HEK293T (cell line): ENCODE measurements around the gene NFIX.
"Not testable (repeated sequence)": the region's sequence is repeated elsewhere in the genome, so short reads cannot be mapped to it uniquely, and the experiment has no call there.

ENCODE experiments used
- CTCF ChIA-PET: fragments of 350-600 bp; formaldehyde crosslinking; extraction: SDS; loops from one replicate; lab custom pipeline; 2021; ENCODE audit warnings: antibody characterized with exemption, inconsistent platforms; lab: Yijun Ruan, JAX
- POLR2A ChIA-PET: fragments of 350-600 bp; formaldehyde crosslinking; extraction: SDS; loops from one replicate; lab custom pipeline; 2020; ENCODE audit warnings: antibody characterized with exemption, inconsistent platforms; lab: Yijun Ruan, JAX
- DNase-seq: peaks from one replicate; pipeline ENCODE4 v3.0.0; 2012; ENCODE audit warnings: mixed read lengths; ENCODE audit errors: extremely low spot score
- ARNT ChIP-seq: fragments of 450-650 bp; IDR thresholded peaks from 2 replicates; pipeline ENCODE4 v1.6.1; 2017; ENCODE audit warnings: mild to moderate bottlenecking
- BHLHE40 ChIP-seq: fragments of 450-650 bp; IDR thresholded peaks from 2 replicates; pipeline ENCODE4 v1.6.1; 2016; ENCODE audit warnings: mild to moderate bottlenecking, moderate library complexity, borderline replicate concordance
- CTBP1 ChIP-seq: fragments of 450-650 bp; IDR thresholded peaks from 2 replicates; pipeline ENCODE4 v1.6.1; 2016; ENCODE audit warnings: borderline replicate concordance
- ELF4 ChIP-seq: fragments of 450-650 bp; IDR thresholded peaks from 2 replicates; pipeline ENCODE4 v1.6.1; 2017; ENCODE audit warnings: antibody characterized with exemption
- FOXA1 ChIP-seq: fragments of 450-650 bp; IDR thresholded peaks from 2 replicates; pipeline ENCODE4 v1.6.1; 2016; ENCODE audit warnings: mild to moderate bottlenecking
- FOXK2 ChIP-seq: fragments of 450-650 bp; IDR thresholded peaks from 2 replicates; pipeline ENCODE4 v1.6.1; 2016; ENCODE audit warnings: mild to moderate bottlenecking
- FOXM1 ChIP-seq: fragments of 450-650 bp; IDR thresholded peaks from 2 replicates; pipeline ENCODE4 v1.6.1; 2017; ENCODE audit warnings: mild to moderate bottlenecking, borderline replicate concordance
- HDGF ChIP-seq: fragments of 450-650 bp; IDR thresholded peaks from 2 replicates; pipeline ENCODE4 v1.6.1; 2017; ENCODE audit warnings: antibody characterized with exemption, borderline replicate concordance
- L3MBTL2 ChIP-seq: fragments of 450-650 bp; conservative IDR thresholded peaks from 2 replicates; pipeline ENCODE4 v1.6.1; 2016; ENCODE audit warnings: mild to moderate bottlenecking
- LEF1 ChIP-seq: fragments of 450-650 bp; IDR thresholded peaks from 2 replicates; pipeline ENCODE4 v1.6.1; 2017; ENCODE audit warnings: mild to moderate bottlenecking, borderline replicate concordance
- NFRKB ChIP-seq: fragments of 450-650 bp; IDR thresholded peaks from 2 replicates; pipeline ENCODE4 v1.6.1; 2016; ENCODE audit warnings: mild to moderate bottlenecking, moderate library complexity
- SP1 ChIP-seq: fragments of 450-650 bp; IDR thresholded peaks from 2 replicates; pipeline ENCODE4 v1.6.1; 2017
- SUZ12 ChIP-seq: fragments of 450-650 bp; IDR thresholded peaks from 2 replicates; pipeline ENCODE4 v1.6.1; 2016; ENCODE audit warnings: mild to moderate bottlenecking
- TARDBP ChIP-seq: fragments of 450-650 bp; IDR thresholded peaks from 2 replicates; pipeline ENCODE4 v1.6.1; 2016
- ZNF384 ChIP-seq: fragments of 450-650 bp; IDR thresholded peaks from 2 replicates; pipeline ENCODE4 v1.6.1; 2016
- TF ChIP-seq, protein P1 (sequence below): fragments of 450-650 bp; IDR thresholded peaks from 2 replicates; pipeline ENCODE4 v1.6.1; 2016

NFIX gene

GRCh38 chr19:12957389-12957952 is 37.8 kb upstream of the NFIX start:
- TF ChIP-seq ZNF384 = peak; percentile 86
- not testable (repeated sequence) for DNase-seq
- POLR2A ChIA-PET = interaction anchor here (1.8 to 3.2 kb wide), 2 partner anchors 8 to 18 kb away, joined by 4 to 15 read pairs; no protein-coding TSS in a partner anchor
- CTCF ChIA-PET = interaction anchor here (4.0 kb wide), 1 partner anchor 8 kb away, joined by 21 read pairs; no protein-coding TSS in a partner anchor

GRCh38 chr19:12959481-12959880 is 35.8 kb upstream of the NFIX start:
- ChIA-PET CTCF (no interaction called here), POLR2A (no interaction called here)
- DNase-seq = no peak
- no peak for TF ChIP-seq TARDBP
- TF ChIP-seq BHLHE40 = no peak
- TF ChIP-seq SP1 = no peak
- no peak for TF ChIP-seq SUZ12
- no peak for TF ChIP-seq LEF1
- TF ChIP-seq FOXA1 = no peak
- TF ChIP-seq ELF4 = no peak
- TF ChIP-seq, protein P1, sequence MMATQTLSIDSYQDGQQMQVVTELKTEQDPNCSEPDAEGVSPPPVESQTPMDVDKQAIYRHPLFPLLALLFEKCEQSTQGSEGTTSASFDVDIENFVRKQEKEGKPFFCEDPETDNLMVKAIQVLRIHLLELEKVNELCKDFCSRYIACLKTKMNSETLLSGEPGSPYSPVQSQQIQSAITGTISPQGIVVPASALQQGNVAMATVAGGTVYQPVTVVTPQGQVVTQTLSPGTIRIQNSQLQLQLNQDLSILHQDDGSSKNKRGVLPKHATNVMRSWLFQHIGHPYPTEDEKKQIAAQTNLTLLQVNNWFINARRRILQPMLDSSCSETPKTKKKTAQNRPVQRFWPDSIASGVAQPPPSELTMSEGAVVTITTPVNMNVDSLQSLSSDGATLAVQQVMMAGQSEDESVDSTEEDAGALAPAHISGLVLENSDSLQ = no peak

DNA sequence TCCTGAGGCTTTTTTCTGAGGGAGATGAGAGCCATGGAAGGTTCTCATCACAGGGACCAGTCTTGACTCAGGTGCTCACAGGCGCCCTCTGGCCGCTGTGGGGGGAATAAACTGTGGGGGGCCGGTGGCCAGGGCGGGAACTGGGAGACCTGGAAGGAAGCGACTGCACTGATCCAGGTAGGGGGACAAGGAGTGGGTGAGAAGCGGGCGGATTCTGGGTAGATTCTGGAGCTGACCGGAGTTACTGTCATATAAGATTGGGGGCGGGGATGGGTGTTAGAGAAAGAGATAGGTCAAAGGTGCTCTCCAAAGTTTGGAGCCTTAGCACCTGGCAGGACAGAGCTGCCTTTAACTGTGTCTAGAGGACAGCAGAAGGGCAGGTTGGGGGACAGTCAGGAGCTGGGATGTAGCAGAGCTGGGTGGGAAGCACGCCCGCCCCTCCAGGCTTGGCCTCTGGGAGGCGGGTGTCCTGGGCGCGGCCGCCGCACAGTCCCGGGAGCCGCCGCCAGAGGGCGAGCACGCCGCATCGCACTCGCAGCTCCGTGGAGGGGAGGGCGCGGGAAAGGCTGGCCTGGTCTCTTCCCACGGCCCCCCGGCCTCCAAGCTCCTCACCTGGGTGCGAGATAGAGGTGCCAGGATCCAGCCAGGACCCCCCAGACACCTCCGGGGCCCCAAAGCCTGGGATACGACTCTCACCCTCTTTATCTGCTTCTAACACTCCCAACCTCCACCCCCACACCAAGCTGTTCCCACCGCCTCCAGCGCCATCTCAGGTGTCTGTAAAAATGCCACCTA is 30.1 kb upstream of the NFIX start:
- peak; percentile 87 for DNase-seq
- no peak for TF ChIP-seq FOXA1
- TF ChIP-seq SP1 = no peak
- no peak for TF ChIP-seq FOXM1
- TF ChIP-seq FOXK2 = no peak
- no peak for TF ChIP-seq LEF1
- no peak for TF ChIP-seq TARDBP
- no peak for TF ChIP-seq CTBP1
- TF ChIP-seq ARNT = no peak
- no peak for TF ChIP-seq ELF4
- TF ChIP-seq HDGF = no peak
- TF ChIP-seq NFRKB = no peak
- TF ChIP-seq ZNF384 = no peak
- TF ChIP-seq BHLHE40 = no peak
- ChIA-PET POLR2A (interaction anchor here (0.8 to 1.6 kb wide), 10 partner anchors 10 to 187 kb away, joined by 3 to 15 read pairs (median 3); partner anchors contain the start of genes CALR, FARSA, GADD45GIP1 and GCDH), CTCF (interaction anchor here (0.6 to 2.0 kb wide), 32 partner anchors 9 to 296 kb away, joined by 3 to 27 read pairs (median 4); partner anchors contain the start of genes CALR, FARSA, GADD45GIP1 and GCDH)

DNA sequence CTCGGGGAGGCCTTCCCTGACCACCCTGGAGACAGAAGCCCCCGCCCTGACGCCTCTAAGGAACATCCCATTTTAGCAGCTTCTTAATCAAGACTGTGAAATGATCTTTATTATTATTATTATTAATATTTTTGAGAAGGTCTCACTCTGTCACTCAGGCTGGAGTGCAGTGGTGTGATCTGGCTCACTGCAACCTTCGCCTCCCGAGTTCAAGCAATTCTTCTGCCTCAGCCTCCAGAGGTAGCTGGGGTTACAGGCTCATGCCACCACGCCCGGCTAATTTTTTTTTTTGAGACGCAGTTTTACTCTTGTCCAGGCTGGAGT is 29.5 kb upstream of the NFIX start:
- ChIA-PET POLR2A (interaction anchor here (0.6 to 1.6 kb wide), 12 partner anchors 9 to 187 kb away, joined by 3 to 15 read pairs (median 3); partner anchors contain the start of genes CALR, FARSA, GADD45GIP1 and GCDH), CTCF (interaction anchor here (0.6 to 2.0 kb wide), 28 partner anchors 8 to 295 kb away, joined by 3 to 27 read pairs (median 4); partner anchors contain the start of genes CALR, FARSA, GADD45GIP1 and GCDH)
- DNase-seq = no peak
- TF ChIP-seq FOXA1 (no peak), ZNF384 (no peak), BHLHE40 (no peak)

DNA sequence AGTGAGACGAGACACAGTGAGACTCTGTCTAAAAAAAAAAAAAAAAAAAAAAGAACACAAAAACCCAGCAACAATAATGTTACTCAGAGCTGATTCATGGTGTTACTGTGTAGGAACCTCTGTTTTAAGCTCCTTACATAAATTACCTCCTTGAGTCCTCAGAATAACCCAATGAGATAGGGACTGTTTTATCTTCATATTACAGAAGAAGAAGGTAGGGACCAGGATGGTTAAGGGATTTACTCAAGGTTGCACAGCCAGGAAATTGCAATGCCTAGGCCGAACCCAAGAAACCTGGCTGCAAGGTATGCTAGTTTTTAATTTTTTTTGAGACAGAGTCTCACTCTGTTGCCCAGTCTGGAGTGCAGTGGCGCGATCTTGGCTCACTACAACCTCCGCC is 27.4 kb upstream of the NFIX start:
- 0 out of 2 replicates have a peak, but pooled peaks have one; percentile 24 for TF ChIP-seq ZNF384
- no peak for TF ChIP-seq ARNT
- DNase-seq = no peak
- ChIA-PET CTCF (interaction anchor here (0.7 to 1.3 kb wide), 3 partner anchors 10 to 133 kb away, joined by 3 to 4 read pairs (median 3); no protein-coding TSS in a partner anchor), POLR2A (no interaction called here)

DNA sequence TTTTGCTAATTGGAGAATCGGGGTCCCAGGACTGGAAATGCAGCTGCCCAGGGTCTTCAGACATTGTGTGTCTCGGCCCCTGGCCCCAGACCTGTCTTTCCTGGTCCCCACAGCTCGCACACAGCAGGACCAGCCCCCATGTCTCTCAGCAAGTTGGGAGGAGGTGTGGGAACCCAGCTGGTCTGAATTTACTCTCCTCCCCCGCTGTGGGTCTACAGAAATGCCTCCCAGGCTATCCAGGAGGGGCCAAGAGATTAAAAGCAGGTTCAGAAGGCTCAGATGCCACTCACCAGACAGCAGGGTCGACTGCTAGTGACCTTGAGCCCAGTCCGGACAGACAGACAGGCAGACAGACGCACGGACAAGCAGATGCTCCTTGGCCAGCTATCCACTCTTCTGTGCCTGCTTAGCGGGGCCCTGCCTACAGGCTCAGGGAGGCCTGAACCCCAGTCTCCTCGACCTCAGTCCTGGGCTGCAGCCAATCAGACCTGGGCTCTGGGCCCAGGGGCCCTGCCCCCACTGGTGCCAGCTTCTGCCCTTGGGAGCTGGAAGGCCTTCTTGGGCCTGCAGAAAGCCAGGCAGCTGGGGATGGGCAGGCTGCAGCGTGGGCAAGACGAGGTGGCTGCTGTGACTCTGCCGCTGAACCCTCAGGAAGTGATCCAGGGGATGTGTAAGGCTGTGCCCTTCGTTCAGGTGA is 25.8 kb upstream of the NFIX start, which contains the start of gene DAND5:
TSS of gene DAND5 (plus strand) at position 285 of the 697 bp plus-strand sequence. CDS start at position 370, 85 bp downstream.
- no peak for TF ChIP-seq SP1
- TF ChIP-seq ELF4 = no peak
- no peak for TF ChIP-seq BHLHE40
- TF ChIP-seq LEF1 = no peak
- no peak for TF ChIP-seq CTBP1
- no peak for TF ChIP-seq ZNF384
- TF ChIP-seq FOXA1 = no peak
- TF ChIP-seq FOXK2 = no peak
- no peak for TF ChIP-seq ARNT
- no peak for TF ChIP-seq TARDBP
- TF ChIP-seq FOXM1 = no peak
- TF ChIP-seq NFRKB = no peak
- TF ChIP-seq, protein P1 = no peak
- no peak for TF ChIP-seq SUZ12
- TF ChIP-seq HDGF = no peak
- no peak for TF ChIP-seq L3MBTL2
- DNase-seq = no peak
- ChIA-PET POLR2A (no interaction called here), CTCF (interaction anchor here (0.9 to 1.4 kb wide), 2 partner anchors 8 to 65 kb away, joined by 3 to 4 read pairs; no protein-coding TSS in a partner anchor)
